Subcutaneous adipose tissue (tissue), 4 donors: Measurements from ENCODE around the gene BPIFB1. TPM values are rescaled to one million over a fixed set of nuclear protein-coding genes. Genes with fewer than 3 reads are reported as not detected.

Experiments
- total RNA-seq, 4 donors: library from RNA; depleted of rRNA; stranded (reverse); fragments of >200 nt; gene quantifications; one replicate each; pipeline ENCODE4 v1.1.0, GENCODE V29; 2016
- TF ChIP-seq, protein P1 (sequence below): fragments of 450-650 bp; IDR thresholded peaks from one replicate; pipeline ENCODE4 v1.5.1; 2016; ENCODE audit warnings: low read depth, mild to moderate bottlenecking, control low read depth, antibody characterized with exemption, moderate library complexity

The BPIFB1 gene
- total RNA-seq, 4 donors from 2014 or later, result not detected

DNA sequence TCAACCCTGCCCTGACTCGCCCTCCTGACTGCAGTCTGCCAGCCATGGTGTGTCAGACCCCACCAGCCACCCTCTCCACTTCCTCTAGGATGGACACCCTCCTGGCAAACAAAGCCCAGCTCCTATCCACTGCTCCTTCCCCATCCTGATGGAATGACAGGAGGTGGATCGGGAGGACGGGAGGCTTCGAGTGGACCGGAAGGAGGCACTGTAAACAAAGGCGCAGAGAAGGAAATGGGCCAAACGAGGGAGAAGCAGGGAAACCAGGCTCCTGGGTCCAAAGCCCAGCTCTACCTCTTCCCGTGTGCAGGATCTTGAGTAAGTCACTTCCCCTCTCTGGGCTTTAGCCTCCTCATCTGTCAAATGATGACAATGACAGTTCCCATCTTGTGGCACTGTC lies 40.2 kb downstream of the BPIFB1 start:
- TF ChIP-seq, protein P1, sequence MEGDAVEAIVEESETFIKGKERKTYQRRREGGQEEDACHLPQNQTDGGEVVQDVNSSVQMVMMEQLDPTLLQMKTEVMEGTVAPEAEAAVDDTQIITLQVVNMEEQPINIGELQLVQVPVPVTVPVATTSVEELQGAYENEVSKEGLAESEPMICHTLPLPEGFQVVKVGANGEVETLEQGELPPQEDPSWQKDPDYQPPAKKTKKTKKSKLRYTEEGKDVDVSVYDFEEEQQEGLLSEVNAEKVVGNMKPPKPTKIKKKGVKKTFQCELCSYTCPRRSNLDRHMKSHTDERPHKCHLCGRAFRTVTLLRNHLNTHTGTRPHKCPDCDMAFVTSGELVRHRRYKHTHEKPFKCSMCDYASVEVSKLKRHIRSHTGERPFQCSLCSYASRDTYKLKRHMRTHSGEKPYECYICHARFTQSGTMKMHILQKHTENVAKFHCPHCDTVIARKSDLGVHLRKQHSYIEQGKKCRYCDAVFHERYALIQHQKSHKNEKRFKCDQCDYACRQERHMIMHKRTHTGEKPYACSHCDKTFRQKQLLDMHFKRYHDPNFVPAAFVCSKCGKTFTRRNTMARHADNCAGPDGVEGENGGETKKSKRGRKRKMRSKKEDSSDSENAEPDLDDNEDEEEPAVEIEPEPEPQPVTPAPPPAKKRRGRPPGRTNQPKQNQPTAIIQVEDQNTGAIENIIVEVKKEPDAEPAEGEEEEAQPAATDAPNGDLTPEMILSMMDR, result no peak

DNA sequence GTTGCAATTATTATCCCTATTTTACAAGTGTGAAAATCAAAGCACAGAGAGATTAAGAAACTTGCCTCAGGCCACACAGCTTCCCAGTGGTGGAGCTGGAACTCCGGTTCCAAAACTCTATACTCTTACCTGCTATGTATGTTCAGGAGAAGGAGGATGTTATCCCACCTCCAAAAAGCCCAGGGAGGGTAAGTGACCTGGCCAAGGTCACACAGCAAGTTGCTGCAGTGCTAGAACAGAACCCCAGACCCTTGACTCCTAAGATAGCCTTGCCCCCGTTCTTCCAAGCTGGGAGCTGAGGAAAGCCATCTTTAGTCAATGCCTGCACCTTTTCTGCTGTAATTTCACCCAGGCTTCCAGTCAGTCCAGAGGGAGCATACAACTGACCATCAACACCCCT lies 42.3 kb downstream of the BPIFB1 start:
- TF ChIP-seq, protein P1, result no peak

DNA sequence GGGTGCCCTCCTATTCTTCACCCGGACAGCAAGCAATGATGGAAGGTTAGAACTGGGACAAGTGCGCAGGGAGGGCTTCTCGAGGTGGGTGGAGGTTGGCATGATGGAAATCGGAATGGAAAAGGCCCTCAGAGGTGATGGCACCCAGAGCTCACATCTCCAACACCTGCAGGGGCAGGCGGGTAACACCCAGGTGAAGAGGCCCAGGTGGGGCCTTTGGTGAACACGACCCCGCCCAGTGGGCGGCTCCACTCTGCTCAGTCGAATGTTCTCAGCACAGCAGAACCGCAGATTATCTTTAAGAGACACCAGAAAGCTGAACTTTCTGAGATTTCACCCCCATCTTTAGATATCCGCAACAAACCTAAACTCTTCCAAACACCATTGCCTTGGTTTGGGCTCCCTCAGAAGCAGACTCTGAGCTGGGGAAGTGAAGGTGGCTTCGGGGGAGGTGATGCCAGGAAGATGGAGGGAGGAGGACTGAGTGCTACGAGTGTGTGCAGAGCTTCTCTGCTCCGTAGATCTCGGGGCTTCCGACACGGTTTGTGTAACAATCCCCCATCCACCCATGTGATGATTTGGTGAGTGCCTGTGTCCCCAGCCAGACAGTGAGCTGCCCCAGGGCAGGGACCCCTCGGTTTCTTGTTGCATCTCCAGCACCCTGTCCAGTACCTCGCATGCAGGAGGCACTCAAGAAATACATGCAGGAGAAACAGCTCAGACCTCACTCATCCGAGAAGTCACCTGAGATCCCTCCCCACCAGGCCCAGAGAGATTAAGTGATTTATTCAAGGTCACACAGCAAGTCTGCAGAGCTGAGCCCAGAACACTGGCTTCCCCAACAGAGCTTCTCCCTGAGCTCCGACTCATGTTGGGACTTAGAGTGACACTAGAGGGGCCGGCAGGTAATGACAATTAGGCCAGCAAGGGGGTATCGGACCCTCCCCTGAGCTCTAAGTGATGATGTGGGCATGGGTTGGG lies 45.4 kb downstream of the BPIFB1 start:
- TF ChIP-seq, protein P1, result no peak

DNA sequence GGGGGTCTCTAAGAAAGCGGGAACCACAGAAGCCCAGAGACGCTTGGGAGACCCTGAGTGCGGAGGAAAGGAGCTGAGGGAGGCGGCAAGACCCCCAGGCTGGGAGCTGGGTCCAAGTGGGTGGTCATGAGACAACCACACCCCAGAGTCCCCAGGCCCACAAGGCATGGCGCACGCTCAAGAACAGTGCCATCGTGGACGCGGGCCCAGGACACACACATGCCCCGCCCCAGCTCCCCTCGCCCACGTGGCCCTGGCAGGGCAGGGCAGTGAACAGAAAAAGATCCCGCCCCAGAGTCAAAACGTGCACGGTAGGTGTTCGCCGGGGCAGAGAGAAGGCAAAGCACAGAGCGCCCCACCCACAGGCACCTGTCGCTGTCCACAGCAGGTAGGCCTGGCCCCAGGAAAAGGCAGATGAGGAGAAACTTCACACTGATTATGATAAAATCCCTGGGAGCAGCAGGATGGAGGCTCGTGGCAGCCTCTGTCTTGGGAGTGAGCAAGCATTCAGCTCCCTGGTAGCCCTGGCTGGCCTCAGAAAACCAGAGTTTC lies 50.0 kb downstream of the BPIFB1 start:
- TF ChIP-seq, protein P1, result no peak

DNA sequence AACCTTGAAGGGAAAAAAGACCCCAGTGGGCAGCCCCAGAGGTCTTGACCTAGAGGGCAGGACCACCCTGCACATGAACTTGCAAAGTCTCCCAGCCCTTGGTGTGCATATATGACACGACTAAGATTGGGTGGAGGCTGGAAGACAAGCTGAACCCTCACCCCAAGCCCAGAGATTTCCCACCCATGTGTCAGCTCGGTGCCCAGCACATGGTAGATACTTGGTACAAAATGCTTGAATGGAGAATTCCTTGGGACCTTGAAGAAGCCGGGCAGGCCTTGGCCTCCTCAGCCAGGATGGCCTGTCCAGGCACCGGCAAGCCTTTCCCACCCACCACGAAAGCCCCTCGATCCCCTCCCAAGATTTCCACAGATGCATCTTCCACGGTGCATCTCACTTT lies 50.6 kb downstream of the BPIFB1 start:
- TF ChIP-seq, protein P1, result no peak

DNA sequence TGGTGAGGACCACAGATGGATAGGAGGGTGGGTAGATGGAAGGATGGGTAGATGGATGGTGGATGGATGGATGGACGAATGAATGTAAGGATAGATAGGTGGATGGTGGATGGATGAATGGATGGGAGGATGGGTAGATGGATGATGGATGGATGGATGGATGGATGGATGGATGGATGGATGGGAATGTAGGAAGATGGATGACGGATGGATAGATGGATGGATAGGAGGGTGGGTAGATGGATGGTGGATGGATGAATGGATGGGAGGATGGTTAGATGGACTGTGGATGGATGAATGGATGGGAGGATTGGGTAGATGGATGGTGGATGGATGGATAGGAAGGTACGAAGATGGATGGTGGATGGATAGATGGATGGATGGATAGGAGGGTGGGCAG lies 51.1 kb downstream of the BPIFB1 start:
- TF ChIP-seq, protein P1, result no peak

DNA sequence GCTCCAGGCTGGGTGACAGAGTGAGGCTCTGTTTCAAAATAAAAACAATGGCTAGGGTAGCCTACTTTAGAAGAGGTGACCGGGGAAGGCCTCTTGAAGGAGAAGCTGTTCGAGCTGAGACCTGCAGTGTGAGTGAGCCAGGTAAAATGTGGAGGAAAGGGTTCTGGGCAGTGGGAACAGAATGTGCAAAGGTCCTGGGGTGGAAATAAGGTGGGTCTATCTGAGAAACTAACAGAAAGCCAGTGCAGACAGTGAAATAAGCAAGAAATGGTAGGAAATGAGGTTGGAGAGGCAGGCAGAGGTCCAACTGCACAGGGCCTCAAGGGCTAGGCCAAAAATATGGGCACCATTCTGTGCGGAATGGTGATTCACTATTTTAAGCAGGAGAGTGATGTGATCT lies 53.4 kb downstream of the BPIFB1 start:
- TF ChIP-seq, protein P1, result no peak
